ENCODE measurements around the gene CGNL1. TPM values are rescaled to one million over a fixed set of nuclear protein-coding genes. Genes with fewer than 3 reads are reported as not detected.

CGNL1 gene, protein sequence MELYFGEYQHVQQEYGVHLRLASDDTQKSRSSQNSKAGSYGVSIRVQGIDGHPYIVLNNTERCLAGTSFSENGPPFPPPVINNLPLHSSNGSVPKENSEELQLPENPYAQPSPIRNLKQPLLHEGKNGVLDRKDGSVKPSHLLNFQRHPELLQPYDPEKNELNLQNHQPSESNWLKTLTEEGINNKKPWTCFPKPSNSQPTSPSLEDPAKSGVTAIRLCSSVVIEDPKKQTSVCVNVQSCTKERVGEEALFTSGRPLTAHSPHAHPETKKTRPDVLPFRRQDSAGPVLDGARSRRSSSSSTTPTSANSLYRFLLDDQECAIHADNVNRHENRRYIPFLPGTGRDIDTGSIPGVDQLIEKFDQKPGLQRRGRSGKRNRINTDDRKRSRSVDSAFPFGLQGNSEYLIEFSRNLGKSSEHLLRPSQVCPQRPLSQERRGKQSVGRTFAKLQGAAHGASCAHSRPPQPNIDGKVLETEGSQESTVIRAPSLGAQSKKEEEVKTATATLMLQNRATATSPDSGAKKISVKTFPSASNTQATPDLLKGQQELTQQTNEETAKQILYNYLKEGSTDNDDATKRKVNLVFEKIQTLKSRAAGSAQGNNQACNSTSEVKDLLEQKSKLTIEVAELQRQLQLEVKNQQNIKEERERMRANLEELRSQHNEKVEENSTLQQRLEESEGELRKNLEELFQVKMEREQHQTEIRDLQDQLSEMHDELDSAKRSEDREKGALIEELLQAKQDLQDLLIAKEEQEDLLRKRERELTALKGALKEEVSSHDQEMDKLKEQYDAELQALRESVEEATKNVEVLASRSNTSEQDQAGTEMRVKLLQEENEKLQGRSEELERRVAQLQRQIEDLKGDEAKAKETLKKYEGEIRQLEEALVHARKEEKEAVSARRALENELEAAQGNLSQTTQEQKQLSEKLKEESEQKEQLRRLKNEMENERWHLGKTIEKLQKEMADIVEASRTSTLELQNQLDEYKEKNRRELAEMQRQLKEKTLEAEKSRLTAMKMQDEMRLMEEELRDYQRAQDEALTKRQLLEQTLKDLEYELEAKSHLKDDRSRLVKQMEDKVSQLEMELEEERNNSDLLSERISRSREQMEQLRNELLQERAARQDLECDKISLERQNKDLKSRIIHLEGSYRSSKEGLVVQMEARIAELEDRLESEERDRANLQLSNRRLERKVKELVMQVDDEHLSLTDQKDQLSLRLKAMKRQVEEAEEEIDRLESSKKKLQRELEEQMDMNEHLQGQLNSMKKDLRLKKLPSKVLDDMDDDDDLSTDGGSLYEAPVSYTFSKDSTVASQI
- total RNA-seq = under 0.01 TPM

DNA sequence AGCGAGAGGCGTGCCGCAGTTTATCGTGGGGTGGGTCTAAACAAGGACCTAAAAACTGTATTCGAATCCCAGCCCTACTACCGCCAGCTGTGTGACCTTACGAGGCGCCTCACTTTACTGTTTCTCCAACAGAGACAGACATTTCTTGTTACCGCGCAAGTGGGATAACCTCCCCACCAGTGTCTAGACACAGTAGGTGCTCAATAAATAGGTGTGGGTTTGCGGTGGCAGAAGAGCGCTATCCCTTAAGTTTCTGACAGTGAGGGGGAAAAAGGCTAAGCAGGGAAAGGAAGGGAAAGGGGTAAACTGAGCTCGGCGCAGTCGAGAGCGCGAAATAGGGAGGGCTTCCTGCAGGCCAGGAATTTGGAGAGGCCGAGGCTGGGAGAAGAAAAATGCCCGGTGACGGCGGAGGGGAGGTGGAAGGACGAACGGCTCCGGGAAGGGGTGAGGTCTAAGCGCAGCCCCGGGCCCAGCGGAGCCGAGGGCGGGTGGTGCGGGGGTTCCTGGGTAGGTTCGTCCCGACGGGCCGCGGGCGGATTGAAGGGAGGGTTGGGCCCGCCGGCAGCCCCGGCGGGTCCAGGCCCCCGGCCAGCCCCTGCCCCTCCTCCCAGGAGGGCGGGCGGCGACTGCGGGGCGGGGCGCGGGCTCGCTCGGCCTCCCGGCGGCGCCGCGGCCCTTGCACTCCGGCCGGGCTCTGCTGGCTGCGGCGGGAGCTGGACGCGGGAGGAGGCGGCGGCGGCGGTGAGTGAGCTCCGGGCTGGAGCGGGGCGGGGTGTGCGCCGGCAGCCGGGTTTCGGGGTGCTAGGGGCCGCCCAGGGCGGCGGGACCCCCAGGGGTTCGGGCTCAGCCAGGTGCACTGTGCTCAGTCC is at the start of gene CGNL1:
TSS of gene CGNL1 (plus strand) at position 679 of the 869 bp plus-strand sequence. CDS start 61,495 bp downstream, outside the sequence.
- no peak within 1 kb of the TSS for H3K4me3 ChIP-seq (ENCODE audit: low read length)
- H3K4me1 ChIP-seq (ENCODE audit: insufficient read depth, low read length) = peaks cover 8% of the 10 kb centered on the region
- H3K9me3 ChIP-seq (ENCODE audit: low read depth, low read length) = no peaks in the 10 kb centered on the region
- peaks cover 40% of the 10 kb centered on the region for H3K27me3 ChIP-seq (ENCODE audit: insufficient read depth, low read length)

GRCh38 chr15:57327985-57328471 is 48.3 kb upstream of the CGNL1 start:
- no peaks in the 10 kb centered on the region for H3K4me1 ChIP-seq (ENCODE audit: insufficient read depth, low read length)
- H3K4me3 ChIP-seq (ENCODE audit: low read length) = no peak overlapping the region
- H3K9me3 ChIP-seq (ENCODE audit: low read depth, low read length) = no peaks in the 10 kb centered on the region
- H3K27me3 ChIP-seq (ENCODE audit: insufficient read depth, low read length) = no peaks in the 10 kb centered on the region

DNA sequence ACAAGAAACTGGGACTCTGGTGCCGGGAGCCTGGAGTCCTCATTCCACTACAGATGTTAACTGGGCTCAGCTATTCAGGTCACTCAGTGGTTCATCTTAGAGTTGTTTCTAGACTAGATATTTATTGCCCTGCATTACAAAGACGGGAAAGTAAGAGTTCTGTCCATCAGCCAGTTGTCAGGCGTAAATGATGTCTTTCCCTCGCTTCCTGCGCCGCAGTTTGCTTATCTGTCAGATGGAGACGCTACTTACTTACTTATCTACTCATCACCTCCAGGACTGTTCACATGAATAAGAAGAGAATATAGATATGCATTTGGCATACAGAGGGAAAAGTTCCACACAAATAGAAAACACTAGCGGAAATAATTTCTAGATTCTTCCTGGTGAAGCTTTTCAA is 47.8 kb upstream of the CGNL1 start:
- H3K9me3 ChIP-seq (ENCODE audit: low read depth, low read length) = no peaks in the 10 kb centered on the region
- H3K4me1 ChIP-seq (ENCODE audit: insufficient read depth, low read length) = no peaks in the 10 kb centered on the region
- no peaks in the 10 kb centered on the region for H3K27me3 ChIP-seq (ENCODE audit: insufficient read depth, low read length)
- H3K4me3 ChIP-seq (ENCODE audit: low read length) = no peak overlapping the region

- Histone ChIP-seq H3K4me1 (ENCODE audit: insufficient read depth, low read length) (no peaks in the 10 kb centered on the region), H3K27me3 (ENCODE audit: insufficient read depth, low read length) (no peaks in the 10 kb centered on the region), H3K9me3 (ENCODE audit: low read depth, low read length) (no peaks in the 10 kb centered on the region), H3K4me3 (ENCODE audit: low read length) (no peak overlapping the region)
Observed at GRCh38 chr15:57328897-57329296, 47.4 kb upstream of the CGNL1 start.

GRCh38 chr15:57329582-57330367 is 46.5 kb upstream of the CGNL1 start:
- no peaks in the 10 kb centered on the region for H3K9me3 ChIP-seq (ENCODE audit: low read depth, low read length)
- H3K4me3 ChIP-seq (ENCODE audit: low read length) = no peak overlapping the region
- H3K27me3 ChIP-seq (ENCODE audit: insufficient read depth, low read length) = no peaks in the 10 kb centered on the region
- H3K4me1 ChIP-seq (ENCODE audit: insufficient read depth, low read length) = no peaks in the 10 kb centered on the region

- Histone ChIP-seq H3K27me3 (ENCODE audit: insufficient read depth, low read length) (no peaks in the 10 kb centered on the region), H3K4me3 (ENCODE audit: low read length) (no peak overlapping the region), H3K4me1 (ENCODE audit: insufficient read depth, low read length) (no peaks in the 10 kb centered on the region), H3K9me3 (ENCODE audit: low read depth, low read length) (no peaks in the 10 kb centered on the region)
Observed at GRCh38 chr15:57330619-57331340, 45.5 kb upstream of the CGNL1 start.

DNA sequence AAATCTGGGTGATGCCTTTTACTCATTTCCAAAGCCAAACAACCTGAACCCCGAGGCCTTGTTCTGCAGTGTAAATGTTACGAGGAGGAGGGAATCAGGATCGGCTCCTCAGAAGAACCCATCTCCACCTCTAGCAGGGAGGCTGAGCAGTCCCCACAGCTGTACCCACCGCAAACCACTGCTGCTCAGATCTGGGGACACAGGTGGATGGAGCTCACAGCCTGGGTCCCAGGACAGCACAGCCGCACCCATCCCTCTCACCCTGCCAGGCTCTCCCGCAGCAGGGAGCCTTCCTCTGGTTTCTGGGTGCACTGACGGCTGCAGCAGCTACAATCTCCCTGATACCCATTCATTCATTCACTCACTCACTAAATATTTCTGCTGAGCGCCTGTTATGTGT is 44.0 kb upstream of the CGNL1 start:
- H3K4me3 ChIP-seq (ENCODE audit: low read length) = no peak overlapping the region
- no peaks in the 10 kb centered on the region for H3K9me3 ChIP-seq (ENCODE audit: low read depth, low read length)
- H3K27me3 ChIP-seq (ENCODE audit: insufficient read depth, low read length) = no peaks in the 10 kb centered on the region
- no peaks in the 10 kb centered on the region for H3K4me1 ChIP-seq (ENCODE audit: insufficient read depth, low read length)

- H3K9me3 ChIP-seq (ENCODE audit: low read depth, low read length) = no peaks in the 10 kb centered on the region
- no peaks in the 10 kb centered on the region for H3K27me3 ChIP-seq (ENCODE audit: insufficient read depth, low read length)
- H3K4me1 ChIP-seq (ENCODE audit: insufficient read depth, low read length) = no peaks in the 10 kb centered on the region
- H3K4me3 ChIP-seq (ENCODE audit: low read length) = no peak overlapping the region
Observed at GRCh38 chr15:57333487-57333886, 42.8 kb upstream of the CGNL1 start.

DNA sequence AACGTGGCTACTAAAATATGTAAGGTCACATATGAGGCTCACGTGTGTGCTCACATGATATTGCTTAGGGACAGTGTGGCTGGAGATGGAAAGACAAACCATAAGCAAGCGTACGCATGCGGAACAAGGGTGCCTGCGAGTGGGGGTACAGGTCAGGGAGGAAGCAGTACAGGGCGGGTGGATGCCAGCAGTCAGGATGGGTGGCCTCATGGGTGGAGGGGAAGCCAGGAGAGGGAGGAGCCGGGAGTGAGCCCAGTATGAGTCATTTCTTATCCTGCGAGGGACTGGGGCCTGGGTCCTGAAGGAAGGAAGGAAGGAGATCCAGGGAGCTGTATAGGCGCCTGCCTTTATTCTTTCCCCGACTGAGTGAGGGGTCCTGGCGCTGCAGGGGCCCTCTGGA is 42.0 kb upstream of the CGNL1 start:
- H3K9me3 ChIP-seq (ENCODE audit: low read depth, low read length) = no peaks in the 10 kb centered on the region
- no peak overlapping the region for H3K4me3 ChIP-seq (ENCODE audit: low read length)
- H3K4me1 ChIP-seq (ENCODE audit: insufficient read depth, low read length) = no peaks in the 10 kb centered on the region
- H3K27me3 ChIP-seq (ENCODE audit: insufficient read depth, low read length) = no peaks in the 10 kb centered on the region

GRCh38 chr15:57335293-57335715 is 41.0 kb upstream of the CGNL1 start:
- Histone ChIP-seq H3K27me3 (ENCODE audit: insufficient read depth, low read length) (no peaks in the 10 kb centered on the region), H3K4me1 (ENCODE audit: insufficient read depth, low read length) (no peaks in the 10 kb centered on the region), H3K9me3 (ENCODE audit: low read depth, low read length) (no peaks in the 10 kb centered on the region), H3K4me3 (ENCODE audit: low read length) (no peak overlapping the region)

DNA sequence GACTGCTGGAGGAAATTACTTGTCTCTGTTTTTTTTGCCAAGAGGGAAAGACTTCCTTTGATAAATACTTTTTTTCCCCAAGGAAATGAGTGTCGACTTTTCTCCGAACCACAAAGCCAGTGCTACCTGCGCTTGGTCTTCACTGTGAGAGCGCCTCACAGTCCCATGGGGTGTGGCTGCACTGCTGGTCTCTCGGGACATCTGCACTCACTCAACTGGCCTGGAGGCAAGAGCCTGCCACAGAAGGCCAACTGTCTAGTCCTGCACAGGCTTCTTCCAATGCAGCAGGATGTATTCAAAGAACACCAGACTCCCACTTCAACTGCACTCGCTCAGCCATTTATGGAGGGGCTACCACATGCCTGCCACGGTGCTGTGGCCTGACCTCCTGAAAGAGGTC is 40.6 kb upstream of the CGNL1 start:
- Histone ChIP-seq H3K27me3 (ENCODE audit: insufficient read depth, low read length) (no peaks in the 10 kb centered on the region), H3K9me3 (ENCODE audit: low read depth, low read length) (no peaks in the 10 kb centered on the region), H3K4me1 (ENCODE audit: insufficient read depth, low read length) (no peaks in the 10 kb centered on the region), H3K4me3 (ENCODE audit: low read length) (no peak overlapping the region)

DNA sequence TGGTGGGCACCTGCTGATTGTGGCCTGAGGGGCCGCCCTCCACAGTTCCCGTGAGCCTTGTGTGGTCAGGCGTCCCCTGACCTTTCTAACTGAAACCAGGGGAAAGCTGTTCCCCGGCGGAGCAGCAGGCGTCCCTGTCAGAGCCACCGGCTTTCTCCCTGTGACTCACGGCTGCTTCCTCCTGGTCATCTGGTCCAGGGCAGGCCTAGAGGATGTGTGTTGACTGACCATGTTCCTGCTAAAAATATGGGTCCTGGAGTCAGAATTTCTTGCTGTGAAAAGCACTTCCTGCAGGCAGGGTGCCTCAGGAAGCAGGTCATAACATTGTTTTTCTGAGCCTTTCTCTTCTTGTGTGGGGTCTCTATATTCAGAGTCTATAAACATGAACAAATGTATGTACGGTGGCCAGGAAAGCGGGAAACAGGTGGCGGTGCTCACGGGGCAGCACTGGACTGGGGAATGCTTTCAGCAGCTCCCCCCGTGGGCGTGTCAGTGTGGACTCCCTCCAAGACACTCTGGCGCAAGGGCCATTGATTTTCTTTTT is 38.4 kb upstream of the CGNL1 start:
- H3K9me3 ChIP-seq (ENCODE audit: low read depth, low read length) = no peaks in the 10 kb centered on the region
- H3K27me3 ChIP-seq (ENCODE audit: insufficient read depth, low read length) = no peaks in the 10 kb centered on the region
- no peaks in the 10 kb centered on the region for H3K4me1 ChIP-seq (ENCODE audit: insufficient read depth, low read length)
- H3K4me3 ChIP-seq (ENCODE audit: low read length) = no peak overlapping the region

DNA sequence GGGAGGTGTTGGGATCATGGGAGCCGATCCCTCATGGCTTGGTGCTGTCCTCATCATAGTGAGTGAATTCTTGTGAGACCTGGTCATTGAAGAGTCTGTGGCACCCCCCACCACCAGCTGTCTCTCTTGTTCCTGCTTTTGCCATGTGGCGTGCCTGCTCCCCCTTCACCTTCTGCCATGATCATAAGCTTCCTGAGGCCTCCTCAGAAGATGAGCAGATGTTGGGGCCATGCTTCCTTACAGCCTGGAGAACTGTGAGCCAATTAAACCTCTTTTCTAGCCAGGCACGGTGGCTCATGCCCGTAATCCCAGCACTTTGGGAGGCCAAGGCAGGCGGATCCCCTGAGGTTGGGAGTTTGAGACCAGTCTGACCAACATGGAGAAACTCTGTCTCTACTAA is 37.0 kb upstream of the CGNL1 start:
- no peaks in the 10 kb centered on the region for H3K4me1 ChIP-seq (ENCODE audit: insufficient read depth, low read length)
- H3K9me3 ChIP-seq (ENCODE audit: low read depth, low read length) = no peaks in the 10 kb centered on the region
- H3K27me3 ChIP-seq (ENCODE audit: insufficient read depth, low read length) = no peaks in the 10 kb centered on the region
- H3K4me3 ChIP-seq (ENCODE audit: low read length) = no peak overlapping the region

Measured in mononuclear cell (primary cell).